ENCODE measurements around the gene PRMT7.

Gene PRMT7

DNA sequence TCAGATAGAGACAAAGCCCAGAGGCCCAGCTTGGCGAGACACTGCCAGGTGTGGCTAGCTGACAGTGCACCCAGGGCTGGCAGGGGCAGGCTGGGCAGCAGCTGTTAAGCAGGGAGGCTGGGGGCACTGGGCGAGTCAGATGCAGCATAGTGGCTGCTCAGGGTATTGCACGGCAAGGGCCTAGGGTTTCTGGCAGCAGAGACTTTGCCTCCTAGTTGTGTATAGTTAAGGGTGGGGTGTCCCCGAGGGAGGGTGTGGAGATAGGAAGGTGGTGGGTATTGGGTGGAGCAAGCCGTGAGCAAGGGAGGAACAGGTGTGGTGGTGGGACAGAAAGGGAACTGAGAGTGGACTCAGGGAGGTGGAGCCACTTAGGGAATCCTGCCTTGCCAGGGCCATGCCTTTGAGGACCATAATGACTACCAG lies 71.5 kb downstream of the PRMT7 start:
- no peak overlapping the region for H2BK120ac ChIP-seq (ENCODE audit: insufficient read depth, low read length, poor library complexity)
- peaks cover 22 to 24% of the 10 kb centered on the region in 2 experiments for H3K4me1 ChIP-seq (ENCODE audit: control insufficient read depth in 1 of 2, insufficient read depth in 2 of 2, low read length in 2 of 2)
- H3K4me3 ChIP-seq (ENCODE audit: low read depth, low read length) = no peak overlapping the region
- H2BK12ac ChIP-seq (ENCODE audit: low read length) = no peak overlapping the region
- H2BK5ac ChIP-seq (ENCODE audit: low read depth, low read length, poor library complexity) = no peak overlapping the region
- H2AFZ ChIP-seq (ENCODE audit: insufficient read depth, low read length, poor library complexity) = no peak overlapping the region
- H3K79me1 ChIP-seq (ENCODE audit: low read length) = no peaks in the 10 kb centered on the region
- H3K18ac ChIP-seq (ENCODE audit: low read length) = no peak overlapping the region
- no peaks in the 10 kb centered on the region for H3K36me3 ChIP-seq (ENCODE audit: control insufficient read depth in 1 of 2, insufficient read depth in 2 of 2, low read length in 2 of 2)
- H4K91ac ChIP-seq (ENCODE audit: low read depth, low read length) = no peak overlapping the region
- no peak overlapping the region for H3K14ac ChIP-seq (ENCODE audit: low read length)
- H3K9ac ChIP-seq (ENCODE audit: low read length) = no peak overlapping the region
- DNase-seq = no peak
- no peak overlapping the region for H2AK5ac ChIP-seq (ENCODE audit: low read length)
- H3K9me3 ChIP-seq (ENCODE audit: insufficient read depth, low read depth, low read length) = peaks cover 3% of the 10 kb centered on the region
- H3K4me2 ChIP-seq (ENCODE audit: low read length) = no peak overlapping the region
- no peaks in the 10 kb centered on the region for H3K79me2 ChIP-seq (ENCODE audit: control insufficient read depth, insufficient read depth, low read length, poor library complexity)
- H3K4ac ChIP-seq (ENCODE audit: low read depth, low read length) = no peak overlapping the region
- no peak overlapping the region for H4K12ac ChIP-seq (ENCODE audit: low read depth, low read length)
- H3K23ac ChIP-seq (ENCODE audit: low read length) = no peak overlapping the region
- H3K27ac ChIP-seq (ENCODE audit: low read depth, low read length) = no peak overlapping the region
- H4K8ac ChIP-seq (ENCODE audit: low read depth, low read length) = no peak overlapping the region
- H3K27me3 ChIP-seq (ENCODE audit: insufficient read depth, low read length) = no peaks in the 10 kb centered on the region
- no CpG with 5 or more reads among the region's 5 CpGs for WGBS (ENCODE audit: extremely low coverage, insufficient coverage, insufficient read length)

GRCh38 chr16:68383858-68384257 lies 73.0 kb downstream of the PRMT7 start:
- H3K4me3 ChIP-seq (ENCODE audit: low read depth, low read length) = no peak overlapping the region
- no peak overlapping the region for H3K23ac ChIP-seq (ENCODE audit: low read length)
- no peak overlapping the region for H3K4me2 ChIP-seq (ENCODE audit: low read length)
- no peak overlapping the region for H3K14ac ChIP-seq (ENCODE audit: low read length)
- no peak overlapping the region for H2BK12ac ChIP-seq (ENCODE audit: low read length)
- no peaks in the 10 kb centered on the region for H3K27me3 ChIP-seq (ENCODE audit: insufficient read depth, low read length)
- no peak overlapping the region for H3K27ac ChIP-seq (ENCODE audit: low read depth, low read length)
- no peak overlapping the region for H4K91ac ChIP-seq (ENCODE audit: low read depth, low read length)
- no peaks in the 10 kb centered on the region for H3K79me1 ChIP-seq (ENCODE audit: low read length)
- no peak overlapping the region for H2AK5ac ChIP-seq (ENCODE audit: low read length)
- H3K9ac ChIP-seq (ENCODE audit: low read length) = no peak overlapping the region
- no peak overlapping the region for H2BK5ac ChIP-seq (ENCODE audit: low read depth, low read length, poor library complexity)
- no peak overlapping the region for H2AFZ ChIP-seq (ENCODE audit: insufficient read depth, low read length, poor library complexity)
- no peaks in the 10 kb centered on the region for H3K79me2 ChIP-seq (ENCODE audit: control insufficient read depth, insufficient read depth, low read length, poor library complexity)
- DNase-seq = no peak
- H3K4ac ChIP-seq (ENCODE audit: low read depth, low read length) = no peak overlapping the region
- H3K36me3 ChIP-seq (ENCODE audit: control insufficient read depth in 1 of 2, insufficient read depth in 2 of 2, low read length in 2 of 2) = no peaks in the 10 kb centered on the region
- WGBS (ENCODE audit: extremely low coverage, insufficient coverage, insufficient read length) = no CpG with 5 or more reads among the region's 4 CpGs
- H2BK120ac ChIP-seq (ENCODE audit: insufficient read depth, low read length, poor library complexity) = no peak overlapping the region
- no peak overlapping the region for H3K18ac ChIP-seq (ENCODE audit: low read length)
- peaks cover 9 to 11% of the 10 kb centered on the region in 2 experiments for H3K4me1 ChIP-seq (ENCODE audit: control insufficient read depth in 1 of 2, insufficient read depth in 2 of 2, low read length in 2 of 2)
- no peak overlapping the region for H4K8ac ChIP-seq (ENCODE audit: low read depth, low read length)
- no peak overlapping the region for H4K12ac ChIP-seq (ENCODE audit: low read depth, low read length)
- peaks cover 2% of the 10 kb centered on the region for H3K9me3 ChIP-seq (ENCODE audit: insufficient read depth, low read depth, low read length)

DNA sequence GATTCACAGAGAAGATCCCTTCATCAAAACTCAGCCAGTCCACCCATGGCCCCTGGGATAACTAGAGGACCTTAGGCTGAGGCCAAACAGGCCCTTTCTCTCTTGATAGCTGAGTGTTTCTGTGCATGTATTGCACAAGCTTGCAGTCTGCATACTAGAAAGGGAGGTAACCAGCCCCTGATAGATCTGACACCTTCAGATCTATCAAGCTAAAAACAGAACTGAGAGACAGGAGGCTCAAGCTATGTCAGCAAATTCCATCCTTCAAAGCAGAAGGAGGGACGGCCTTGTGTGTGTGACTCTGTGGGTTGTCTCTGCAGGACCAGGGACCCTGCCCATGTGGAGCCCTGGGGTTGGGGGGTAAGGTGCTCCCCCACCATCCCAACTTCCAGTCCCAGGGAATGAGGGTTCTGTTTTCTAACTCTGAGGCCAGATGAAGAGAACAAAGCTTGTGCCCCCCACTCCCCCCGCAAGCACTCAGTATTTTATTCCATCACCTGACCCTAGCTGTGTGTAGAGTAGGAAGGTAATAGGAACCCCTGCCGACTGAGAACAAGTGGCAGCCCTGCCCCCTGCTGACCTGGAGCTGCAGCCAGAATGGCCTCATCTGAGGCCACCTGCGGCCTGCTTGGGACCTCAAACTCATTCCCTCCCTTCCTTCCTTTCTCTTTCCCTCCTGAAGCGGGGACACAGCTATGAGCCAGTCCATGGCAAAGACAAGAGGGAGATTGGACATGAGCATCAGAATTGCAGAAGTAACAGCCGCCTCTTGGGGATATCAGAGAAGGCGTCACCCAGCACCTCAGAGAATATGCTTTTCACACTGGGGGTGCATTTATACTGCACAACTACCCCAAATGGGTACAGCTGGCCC lies 73.7 kb downstream of the PRMT7 start:
- no peak overlapping the region for H3K14ac ChIP-seq (ENCODE audit: low read length)
- WGBS (ENCODE audit: extremely low coverage, insufficient coverage, insufficient read length) = no CpG with 5 or more reads among the region's 7 CpGs

DNA sequence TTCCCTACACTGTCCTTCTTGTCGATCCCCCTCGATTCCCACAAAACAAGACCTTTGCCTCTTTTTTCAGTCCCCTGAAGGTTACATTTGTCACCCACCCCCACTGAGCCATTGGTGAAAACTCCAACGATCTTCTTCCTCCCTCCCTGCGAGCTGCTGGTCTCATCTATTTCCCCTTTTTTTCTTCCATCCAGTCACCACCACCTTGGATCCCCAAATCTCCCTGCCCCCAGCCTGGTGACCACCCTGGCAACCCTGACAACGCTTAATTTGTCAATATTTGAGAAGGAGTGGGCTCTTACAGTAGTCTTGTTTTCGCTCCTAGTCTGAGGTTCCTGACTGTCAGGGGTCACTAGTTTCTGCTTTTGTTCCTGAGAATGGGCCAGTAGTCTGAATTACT lies 74.6 kb downstream of the PRMT7 start:
- no peak overlapping the region for H2AFZ ChIP-seq (ENCODE audit: insufficient read depth, low read length, poor library complexity)
- no peak overlapping the region for H4K12ac ChIP-seq (ENCODE audit: low read depth, low read length)
- no peak overlapping the region for H3K23ac ChIP-seq (ENCODE audit: low read length)
- H3K14ac ChIP-seq (ENCODE audit: low read length) = no peak overlapping the region
- H2AK5ac ChIP-seq (ENCODE audit: low read length) = no peak overlapping the region
- no peaks in the 10 kb centered on the region for H3K79me2 ChIP-seq (ENCODE audit: control insufficient read depth, insufficient read depth, low read length, poor library complexity)
- H4K8ac ChIP-seq (ENCODE audit: low read depth, low read length) = no peak overlapping the region
- no peak overlapping the region for H3K4me3 ChIP-seq (ENCODE audit: low read depth, low read length)
- H3K79me1 ChIP-seq (ENCODE audit: low read length) = no peaks in the 10 kb centered on the region
- WGBS (ENCODE audit: extremely low coverage, insufficient coverage, insufficient read length) = no CpG with 5 or more reads among the region's 6 CpGs
- no peak overlapping the region for H3K18ac ChIP-seq (ENCODE audit: low read length)
- DNase-seq = no peak
- no peaks in the 10 kb centered on the region for H3K27me3 ChIP-seq (ENCODE audit: insufficient read depth, low read length)
- peaks cover 0 to 3% of the 10 kb centered on the region in 2 experiments for H3K4me1 ChIP-seq (ENCODE audit: control insufficient read depth in 1 of 2, insufficient read depth in 2 of 2, low read length in 2 of 2)
- H3K4me2 ChIP-seq (ENCODE audit: low read length) = no peak overlapping the region
- H3K9me3 ChIP-seq (ENCODE audit: insufficient read depth, low read depth, low read length) = peaks cover 2% of the 10 kb centered on the region
- no peak overlapping the region for H2BK5ac ChIP-seq (ENCODE audit: low read depth, low read length, poor library complexity)
- no peak overlapping the region for H2BK12ac ChIP-seq (ENCODE audit: low read length)
- H3K36me3 ChIP-seq (ENCODE audit: control insufficient read depth in 1 of 2, insufficient read depth in 2 of 2, low read length in 2 of 2) = no peaks in the 10 kb centered on the region
- no peak overlapping the region for H3K9ac ChIP-seq (ENCODE audit: low read length)
- H3K27ac ChIP-seq (ENCODE audit: low read depth, low read length) = no peak overlapping the region
- no peak overlapping the region for H4K91ac ChIP-seq (ENCODE audit: low read depth, low read length)
- no peak overlapping the region for H3K4ac ChIP-seq (ENCODE audit: low read depth, low read length)
- no peak overlapping the region for H2BK120ac ChIP-seq (ENCODE audit: insufficient read depth, low read length, poor library complexity)

More for the DNA sequence above, 73.7 kb downstream of the PRMT7 start:
- Histone ChIP-seq H2BK120ac (ENCODE audit: insufficient read depth, low read length, poor library complexity) (no peak overlapping the region), H3K4me1 (ENCODE audit: control insufficient read depth in 1 of 2, insufficient read depth in 2 of 2, low read length in 2 of 2) (peaks cover 4 to 7% of the 10 kb centered on the region in 2 experiments), H3K18ac (ENCODE audit: low read length) (no peak overlapping the region), H3K4ac (ENCODE audit: low read depth, low read length) (no peak overlapping the region), H4K8ac (ENCODE audit: low read depth, low read length) (no peak overlapping the region), H3K23ac (ENCODE audit: low read length) (no peak overlapping the region), H3K4me2 (ENCODE audit: low read length) (no peak overlapping the region), H2AFZ (ENCODE audit: insufficient read depth, low read length, poor library complexity) (no peak overlapping the region), H4K12ac (ENCODE audit: low read depth, low read length) (no peak overlapping the region), H3K79me1 (ENCODE audit: low read length) (no peaks in the 10 kb centered on the region), H2BK5ac (ENCODE audit: low read depth, low read length, poor library complexity) (no peak overlapping the region), H3K9ac (ENCODE audit: low read length) (no peak overlapping the region), H4K91ac (ENCODE audit: low read depth, low read length) (no peak overlapping the region), H2AK5ac (ENCODE audit: low read length) (no peak overlapping the region), H3K36me3 (ENCODE audit: control insufficient read depth in 1 of 2, insufficient read depth in 2 of 2, low read length in 2 of 2) (no peaks in the 10 kb centered on the region), H3K27ac (ENCODE audit: low read depth, low read length) (no peak overlapping the region), H3K27me3 (ENCODE audit: insufficient read depth, low read length) (no peaks in the 10 kb centered on the region), H3K79me2 (ENCODE audit: control insufficient read depth, insufficient read depth, low read length, poor library complexity) (no peaks in the 10 kb centered on the region), H3K4me3 (ENCODE audit: low read depth, low read length) (no peak overlapping the region), H2BK12ac (ENCODE audit: low read length) (no peak overlapping the region), H3K9me3 (ENCODE audit: insufficient read depth, low read depth, low read length) (peaks cover 2% of the 10 kb centered on the region)
- DNase-seq = no peak
